Breast epithelium (tissue), 4 donors: ENCODE results near the gene SLIT1. TPM values are rescaled to one million over a fixed set of nuclear protein-coding genes. Genes with fewer than 3 reads are reported as not detected.

Source experiments
- DNase-seq, 2 donors: peaks; one replicate each; pipeline ENCODE4 v3.0.0-alpha.2; 2019; ENCODE audit warnings: low spot score in 2 of 2
- H3K27ac ChIP-seq, 2 donors: fragments of 200-600 bp; sonication (generic) in 1 of 2; one replicate each; pipeline ENCODE4 v1.5.1; 2016 to 2019; ENCODE audit warnings: mild to moderate bottlenecking in 1 of 2
- H3K27me3 ChIP-seq, 2 donors: fragments of 200-600 bp; sonication (generic) in 1 of 2; one replicate each; pipeline versions ENCODE4 v1.5.1 to v1.6.0; 2017 to 2019; ENCODE audit warnings: control low read depth in 1 of 2, mild to moderate bottlenecking in 1 of 2
- H3K36me3 ChIP-seq: fragments of 200-600 bp; one replicate; pipeline ENCODE4 v1.5.1; 2019
- H3K4me1 ChIP-seq, 2 donors: fragments of 200-600 bp; sonication (generic); one replicate each; pipeline ENCODE4 v1.5.1; 2016 to 2019; ENCODE audit warnings: control low read depth in 1 of 2
- H3K4me3 ChIP-seq, 3 donors: fragments of 200-600 bp; sonication (generic); 1 replicate in 2 of 3; 2 replicates in 1 of 3; pipeline ENCODE4 v1.5.1; 2016 to 2019; ENCODE audit warnings: mild to moderate bottlenecking in 3 of 3, moderate library complexity in 2 of 3
- H3K9me3 ChIP-seq, 2 donors: fragments of 200-600 bp; sonication (generic) in 1 of 2; one replicate each; pipeline ENCODE4 v1.5.1; 2016 to 2019; ENCODE audit warnings: control low read depth in 1 of 2
- CTCF ChIP-seq, 3 donors: fragments of 450-650 bp; IDR thresholded peaks; one replicate each; pipeline ENCODE4 v1.5.1; 2016 to 2017; ENCODE audit warnings: antibody characterized with exemption in 3 of 3, mild to moderate bottlenecking in 3 of 3, moderate library complexity in 3 of 3
- POLR2A ChIP-seq: fragments of 450-650 bp; IDR thresholded peaks from one replicate; pipeline ENCODE4 v1.6.1; 2016; ENCODE audit warnings: antibody characterized with exemption, mild to moderate bottlenecking, moderate library complexity
- POLR2AphosphoS5 ChIP-seq, 3 donors: sonication (generic); formaldehyde crosslinking; IDR thresholded peaks; one replicate each; pipeline ENCODE4 v1.6.1; 2017; ENCODE audit warnings: antibody characterized with exemption in 3 of 3
- intact Hi-C: fragments of 100-400 bp; cut with DNase I; formaldehyde crosslinking; loops from one replicate; pipeline ENCODE4 v1.15.1; 2023; ENCODE audit warnings: low total_unique reads
- total RNA-seq, 3 donors: library from RNA; depleted of rRNA; stranded (reverse); fragments of >200 nt; gene quantifications; one replicate each; pipeline ENCODE4 v1.1.0, GENCODE V29; 2016

SLIT1 gene
- total RNA-seq, 3 donors from 2014 or later, result under 0.01 to 0.44 (median 0.16) TPM

- H3K4me1 ChIP-seq, result no peaks in the 10 kb centered on the region
- H3K9me3 ChIP-seq, result no peaks in the 10 kb centered on the region
- H3K27ac ChIP-seq, result no peak overlapping the region
- no peak for DNase-seq
- H3K36me3 ChIP-seq, result no peaks in the 10 kb centered on the region
- H3K27me3 ChIP-seq, result no peaks in the 10 kb centered on the region
- no peak overlapping the region for H3K4me3 ChIP-seq
- TF ChIP-seq POLR2AphosphoS5 (IDR thresholded peaks at IDR 0.05) (no peak), CTCF (IDR thresholded peaks at IDR 0.05) (no peak), POLR2A (no peak)
- intact Hi-C loops, result no loop called here
Observed at GRCh38 chr10:97022616-97023015, 163.1 kb downstream of the SLIT1 start.

- no peak for DNase-seq
- Histone ChIP-seq H3K4me1 (no peaks in the 10 kb centered on the region), H3K9me3 (no peaks in the 10 kb centered on the region), H3K27ac (no peak overlapping the region), H3K4me3 (no peak overlapping the region), H3K36me3 (no peaks in the 10 kb centered on the region), H3K27me3 (no peaks in the 10 kb centered on the region)
- intact Hi-C loops, result no loop called here
- TF ChIP-seq POLR2AphosphoS5 (IDR thresholded peaks at IDR 0.05) (no peak), CTCF (IDR thresholded peaks at IDR 0.05) (no peak), POLR2A (no peak)
Observed at GRCh38 chr10:97020452-97021400, 165.0 kb downstream of the SLIT1 start.

GRCh38 chr10:97019213-97019844 is 166.4 kb downstream of the SLIT1 start:
- Histone ChIP-seq H3K27ac (no peak overlapping the region), H3K9me3 (no peaks in the 10 kb centered on the region), H3K4me1 (no peaks in the 10 kb centered on the region), H3K4me3 (no peak overlapping the region), H3K36me3 (no peaks in the 10 kb centered on the region), H3K27me3 (no peaks in the 10 kb centered on the region)
- DNase-seq, result no peak
- intact Hi-C loops, result no loop called here
- TF ChIP-seq CTCF (IDR thresholded peaks at IDR 0.05), result no peak
- no peak for TF ChIP-seq POLR2AphosphoS5 (IDR thresholded peaks at IDR 0.05)
- TF ChIP-seq POLR2A, result no peak

- TF ChIP-seq CTCF (IDR thresholded peaks at IDR 0.05) (no peak), POLR2AphosphoS5 (IDR thresholded peaks at IDR 0.05) (no peak), POLR2A (no peak)
- intact Hi-C loops, result no loop called here
- no peak for DNase-seq
- Histone ChIP-seq H3K4me1 (no peaks in the 10 kb centered on the region), H3K27ac (no peak overlapping the region), H3K9me3 (no peaks in the 10 kb centered on the region), H3K36me3 (no peaks in the 10 kb centered on the region), H3K27me3 (no peaks in the 10 kb centered on the region), H3K4me3 (no peak overlapping the region)
Observed at GRCh38 chr10:97018251-97019212, 167.2 kb downstream of the SLIT1 start.
